Measurements from ENCODE around the gene AP5Z1.

The AP5Z1 gene

DNA sequence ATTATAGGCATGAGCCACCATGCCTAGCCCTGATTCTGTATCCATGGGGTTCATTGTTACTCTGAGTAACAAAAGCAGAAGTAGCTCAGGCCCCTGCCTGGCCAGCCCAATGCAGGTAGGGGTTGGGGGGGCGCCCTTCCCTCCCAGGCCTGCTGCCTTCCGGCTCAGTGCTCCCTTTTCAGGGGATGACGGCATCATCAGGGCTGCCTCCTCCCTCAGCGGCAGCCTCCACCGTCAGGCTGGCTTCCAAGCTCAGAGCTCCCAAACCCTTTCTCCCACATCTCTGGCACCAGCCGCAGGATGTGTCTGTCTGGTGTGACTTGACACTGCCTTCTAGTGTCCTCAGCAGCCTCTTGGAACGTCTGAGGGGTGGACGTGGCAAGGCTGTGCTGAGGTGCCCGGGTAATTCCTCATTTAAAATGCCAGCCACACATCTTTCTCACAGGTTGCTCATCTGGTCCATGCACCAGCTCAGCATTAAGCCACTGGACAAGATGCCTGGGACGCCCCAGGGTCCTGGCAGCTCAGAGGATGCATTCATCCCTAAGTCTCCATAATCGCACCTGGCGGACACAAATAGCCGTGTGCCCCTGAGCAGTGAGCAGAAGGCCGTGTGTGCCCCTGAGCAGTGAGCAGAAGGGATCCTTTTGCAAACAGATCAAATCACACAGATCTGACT is 48.2 kb downstream of the AP5Z1 start:
- no peak for DNase-seq

- no peak for DNase-seq
Observed at GRCh38 chr7:4824120-4824775, 48.8 kb downstream of the AP5Z1 start.

DNA sequence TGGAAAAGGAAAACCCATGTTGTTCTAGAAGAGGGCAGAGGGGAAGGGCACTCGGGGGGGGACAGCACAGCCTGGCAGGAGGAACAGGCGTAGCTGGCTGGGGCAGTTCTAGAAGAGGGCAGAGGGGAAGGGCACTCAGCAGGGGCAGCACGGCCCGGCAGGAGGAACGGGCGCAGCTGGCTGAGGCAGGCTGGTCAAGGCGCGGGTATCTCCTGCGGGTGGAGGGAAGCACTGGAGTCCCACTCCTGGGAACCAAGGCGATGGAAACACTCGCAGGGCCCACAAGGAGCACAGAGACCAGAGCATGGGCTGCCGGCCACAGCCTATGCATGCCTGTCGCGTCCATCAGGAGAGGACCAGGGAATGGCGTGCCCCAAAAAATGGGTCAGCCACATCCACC is 49.7 kb downstream of the AP5Z1 start:
- DNase-seq: no peak

DNA sequence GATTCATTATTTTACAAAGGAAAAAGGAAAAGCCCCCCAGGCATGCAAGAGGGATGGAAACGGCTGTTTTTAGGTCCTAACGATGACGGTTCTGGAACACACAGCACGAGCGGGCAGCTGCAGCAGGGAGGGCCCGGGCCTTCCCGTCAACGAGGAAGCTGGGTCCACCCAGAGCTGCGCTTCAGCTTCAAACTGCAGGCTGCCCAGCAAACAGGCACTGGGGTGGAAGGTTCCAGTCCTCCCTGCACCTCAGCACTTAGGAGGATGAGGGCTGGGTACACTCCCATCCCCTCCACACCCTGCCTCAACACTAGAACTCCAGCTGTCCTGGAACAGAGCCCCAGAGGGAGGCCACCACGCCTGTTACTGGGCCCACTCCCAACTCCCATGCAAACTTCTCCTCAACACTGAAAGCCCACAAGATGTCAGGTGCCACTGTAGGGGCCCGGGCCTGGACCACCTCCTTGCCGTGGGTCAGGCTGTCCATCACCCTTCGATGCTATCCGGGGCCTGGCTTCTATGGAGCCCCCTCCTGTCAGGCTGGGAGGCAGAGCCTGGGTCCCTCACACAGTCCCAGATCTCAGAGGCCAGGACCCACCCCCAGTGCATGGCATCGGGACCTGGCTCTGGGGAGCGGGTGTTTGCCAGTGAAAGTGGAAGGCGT is 53.4 kb downstream of the AP5Z1 start:
- no peak for DNase-seq

GRCh38 chr7:4830176-4830575 is 54.8 kb downstream of the AP5Z1 start:
- no peak for DNase-seq

DNA sequence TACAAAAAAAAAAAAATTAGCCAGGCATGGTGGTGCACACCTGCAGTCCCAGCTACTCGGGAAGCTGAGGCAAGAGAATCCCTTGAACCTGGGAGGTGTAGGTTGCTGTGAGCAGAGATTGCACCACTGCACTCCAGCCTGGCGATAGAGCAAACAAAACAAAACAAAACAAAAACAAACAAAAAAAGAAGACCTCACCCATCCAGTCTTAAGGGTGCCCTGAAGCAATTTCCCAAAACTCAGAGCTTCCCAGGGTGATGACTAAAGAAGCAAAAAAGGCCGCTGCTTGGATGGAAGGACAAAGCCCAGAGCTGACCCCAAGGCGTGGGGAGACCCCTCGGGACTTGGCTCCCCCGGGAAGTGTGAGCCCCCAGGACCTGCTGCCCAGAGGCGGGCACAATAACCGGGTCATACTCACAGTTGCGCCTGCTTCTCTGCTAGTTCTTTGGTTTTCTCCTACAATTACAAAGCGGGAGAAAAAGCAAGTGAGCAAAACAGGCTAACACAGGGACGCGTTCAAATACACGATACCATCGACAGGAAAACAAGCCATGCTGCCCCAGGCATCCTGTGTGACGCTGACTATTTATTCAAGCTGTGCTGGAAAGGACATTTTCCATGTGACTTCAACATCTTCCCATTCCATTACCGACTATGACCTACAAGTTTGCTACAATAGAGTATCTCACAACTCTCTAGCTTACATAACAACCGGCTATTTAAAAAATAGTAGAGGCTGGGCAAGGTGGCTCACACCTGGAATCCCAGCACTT is 56.5 kb downstream of the AP5Z1 start:
- no peak for DNase-seq

DNA sequence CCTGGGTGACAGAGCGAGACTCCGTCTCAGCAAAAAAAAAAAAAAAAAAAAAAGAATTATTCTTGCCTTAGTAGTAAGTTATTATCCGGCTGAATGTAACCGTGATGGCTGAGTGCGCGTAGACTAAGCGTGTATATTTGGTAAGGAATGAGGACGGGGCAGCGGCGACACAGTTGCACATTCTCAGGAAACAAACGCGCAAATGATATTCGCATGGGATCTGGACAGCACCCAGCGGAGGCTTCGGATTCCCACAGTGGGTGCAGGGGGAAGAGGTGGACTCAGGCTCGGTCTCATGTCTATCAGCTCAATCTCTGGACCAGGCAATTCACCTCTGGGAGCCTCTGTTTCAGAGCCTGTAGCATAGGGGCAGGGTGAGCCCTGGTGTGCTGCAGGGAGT is 57.3 kb downstream of the AP5Z1 start:
- no peak for DNase-seq

- DNase-seq: no peak
Observed at GRCh38 chr7:4833176-4833575, 57.8 kb downstream of the AP5Z1 start.

GRCh38 chr7:4833691-4834600 is 58.5 kb downstream of the AP5Z1 start:
- no peak for DNase-seq

DNA sequence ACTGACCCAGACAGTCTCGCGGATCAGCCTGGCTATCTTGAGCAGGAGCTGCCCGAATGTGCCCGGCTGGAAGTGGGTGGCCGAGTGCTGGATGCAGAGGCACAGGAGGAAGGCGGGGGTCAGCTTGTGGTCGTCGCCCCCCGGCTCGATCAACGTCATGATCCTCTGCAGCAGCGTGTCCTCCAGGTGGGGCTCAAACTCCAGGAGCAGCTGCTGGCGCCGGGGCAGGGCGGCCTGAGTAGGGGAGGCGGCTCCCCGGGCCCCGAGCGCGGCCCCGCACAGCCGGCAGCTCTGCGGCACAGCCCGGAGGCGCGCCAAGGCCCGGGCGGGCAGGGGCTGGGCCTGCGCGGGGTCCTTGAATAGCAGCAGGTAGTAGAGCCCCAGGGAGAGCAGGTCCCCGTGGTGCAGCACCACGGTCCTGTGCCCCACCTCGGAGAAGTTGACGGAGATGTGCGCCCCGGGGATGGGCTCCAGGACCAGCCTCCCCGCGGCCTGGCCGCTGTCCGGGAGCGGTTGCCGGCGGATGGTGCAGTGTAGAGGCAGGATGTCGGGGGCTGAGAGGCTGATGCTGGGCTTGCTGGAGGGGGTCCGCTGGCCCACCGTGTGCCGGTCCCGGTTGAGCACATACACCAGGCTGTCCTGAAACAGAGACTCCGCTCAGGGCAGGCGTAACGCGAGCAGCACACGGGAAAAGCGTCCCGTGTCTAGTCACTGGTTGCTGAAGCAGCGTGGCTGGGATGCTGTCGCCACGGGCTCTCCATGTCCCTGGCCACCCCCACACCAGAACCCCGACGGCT is 59.4 kb downstream of the AP5Z1 start:
- no peak for DNase-seq

GRCh38 chr7:4835398-4836205 is 60.2 kb downstream of the AP5Z1 start:
- no peak for DNase-seq

GRCh38 chr7:4836206-4836661 is 60.8 kb downstream of the AP5Z1 start:
- no peak for DNase-seq

DNA sequence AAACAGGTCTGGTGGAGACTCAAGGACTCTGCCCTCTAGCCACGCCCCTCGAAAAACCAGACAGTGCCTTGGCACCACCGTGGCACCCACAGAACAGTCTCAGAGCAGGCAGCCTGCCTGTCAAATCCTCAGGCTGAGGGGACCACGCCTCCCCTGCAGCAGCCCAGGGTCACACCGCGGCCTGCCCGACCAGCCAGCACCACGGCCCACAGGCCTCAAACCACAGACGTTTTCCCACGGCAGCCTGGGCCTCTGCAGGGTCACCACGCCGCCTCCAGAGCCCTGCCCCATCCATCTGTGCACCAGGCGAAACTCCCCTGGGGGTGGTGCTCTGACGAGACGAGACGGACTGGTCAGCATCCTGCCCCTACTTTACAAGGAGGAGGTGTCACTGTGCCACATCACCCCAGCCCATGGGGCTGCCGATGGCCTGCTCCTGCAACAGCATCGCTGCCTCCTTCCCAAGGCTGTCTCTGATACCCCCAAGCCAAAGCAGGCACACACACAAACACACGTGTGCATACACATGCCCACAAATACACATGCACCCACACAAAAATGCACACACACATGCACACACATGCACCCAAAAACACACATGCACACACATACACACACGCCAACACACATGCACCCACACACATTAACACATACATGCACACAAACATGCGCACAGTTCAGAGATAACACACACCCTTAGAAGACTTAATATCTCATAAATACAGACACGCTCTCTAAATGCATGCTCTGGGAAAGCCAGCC is 61.8 kb downstream of the AP5Z1 start:
- DNase-seq: no peak

DNA sequence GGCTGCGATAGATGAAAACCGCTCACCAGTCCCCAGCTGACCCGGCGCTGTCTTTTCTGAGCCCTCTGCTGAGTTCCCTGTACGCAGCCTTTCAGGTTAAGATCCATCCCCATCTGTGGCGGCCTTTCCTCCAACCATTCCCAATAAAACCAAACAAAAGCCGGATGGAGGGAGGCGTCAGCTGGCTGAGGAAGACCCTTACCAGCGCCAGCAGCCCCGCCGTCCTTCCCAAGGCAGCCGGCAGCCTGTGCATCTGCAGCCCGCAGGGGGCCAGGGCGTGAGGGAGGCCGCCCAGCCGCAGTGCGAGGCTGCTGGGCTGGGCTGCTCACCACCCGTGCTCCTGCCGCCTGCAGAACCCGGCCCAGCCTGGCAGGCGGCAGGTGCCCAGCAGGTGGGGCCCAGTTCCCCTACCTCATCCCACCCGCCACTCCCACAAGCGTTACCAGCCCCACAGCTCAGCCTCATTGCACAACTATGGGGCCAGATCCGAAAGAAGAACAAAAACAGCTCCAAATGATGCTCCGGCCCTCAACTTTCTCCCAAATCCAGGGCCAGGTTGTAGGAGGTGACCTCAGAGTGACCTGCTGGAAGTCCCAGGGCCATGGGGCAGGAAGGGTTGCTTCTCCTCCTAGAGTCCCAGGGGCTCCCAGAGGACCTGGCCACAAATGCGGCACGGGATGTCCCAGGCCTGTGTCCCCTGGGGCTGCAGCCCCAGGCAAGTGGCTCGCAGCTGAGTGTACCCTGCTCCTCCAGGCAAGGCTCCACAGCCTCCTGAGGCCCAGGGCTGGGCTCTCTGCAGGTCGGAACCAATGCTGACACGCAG is 62.6 kb downstream of the AP5Z1 start:
- DNase-seq: no peak

- no peak for DNase-seq
Observed at GRCh38 chr7:4838626-4839334, 63.4 kb downstream of the AP5Z1 start.

DNA sequence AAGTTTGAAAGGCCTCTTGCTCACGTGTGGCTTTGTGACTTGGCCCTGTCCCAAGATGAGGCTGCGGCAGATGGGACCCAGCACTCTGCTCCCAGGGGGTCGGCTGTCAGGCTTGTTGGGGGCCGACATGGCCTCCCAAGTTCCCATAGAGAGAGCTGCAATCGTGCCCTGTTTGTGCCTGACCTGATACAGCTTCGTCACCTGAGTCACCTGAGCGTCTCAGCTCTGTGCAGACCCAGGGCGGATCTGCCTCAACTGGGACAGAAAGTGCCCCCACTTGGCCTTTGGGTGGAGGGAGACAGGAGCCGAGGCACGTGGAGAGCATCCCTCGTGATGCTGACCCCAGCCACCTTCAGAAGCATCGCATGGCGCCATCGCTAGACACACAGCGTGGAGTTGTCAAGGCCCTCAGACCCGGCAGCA is 64.7 kb downstream of the AP5Z1 start:
- DNase-seq: no peak
